NCI-H1436 (cell line): ENCODE measurements around the gene CDC42SE2.

Source experiments
- DNase-seq: peaks from one replicate; lab custom pipeline; 2025; lab: John Stamatoyannopoulos, UW

Gene CDC42SE2, protein sequence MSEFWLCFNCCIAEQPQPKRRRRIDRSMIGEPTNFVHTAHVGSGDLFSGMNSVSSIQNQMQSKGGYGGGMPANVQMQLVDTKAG

DNA sequence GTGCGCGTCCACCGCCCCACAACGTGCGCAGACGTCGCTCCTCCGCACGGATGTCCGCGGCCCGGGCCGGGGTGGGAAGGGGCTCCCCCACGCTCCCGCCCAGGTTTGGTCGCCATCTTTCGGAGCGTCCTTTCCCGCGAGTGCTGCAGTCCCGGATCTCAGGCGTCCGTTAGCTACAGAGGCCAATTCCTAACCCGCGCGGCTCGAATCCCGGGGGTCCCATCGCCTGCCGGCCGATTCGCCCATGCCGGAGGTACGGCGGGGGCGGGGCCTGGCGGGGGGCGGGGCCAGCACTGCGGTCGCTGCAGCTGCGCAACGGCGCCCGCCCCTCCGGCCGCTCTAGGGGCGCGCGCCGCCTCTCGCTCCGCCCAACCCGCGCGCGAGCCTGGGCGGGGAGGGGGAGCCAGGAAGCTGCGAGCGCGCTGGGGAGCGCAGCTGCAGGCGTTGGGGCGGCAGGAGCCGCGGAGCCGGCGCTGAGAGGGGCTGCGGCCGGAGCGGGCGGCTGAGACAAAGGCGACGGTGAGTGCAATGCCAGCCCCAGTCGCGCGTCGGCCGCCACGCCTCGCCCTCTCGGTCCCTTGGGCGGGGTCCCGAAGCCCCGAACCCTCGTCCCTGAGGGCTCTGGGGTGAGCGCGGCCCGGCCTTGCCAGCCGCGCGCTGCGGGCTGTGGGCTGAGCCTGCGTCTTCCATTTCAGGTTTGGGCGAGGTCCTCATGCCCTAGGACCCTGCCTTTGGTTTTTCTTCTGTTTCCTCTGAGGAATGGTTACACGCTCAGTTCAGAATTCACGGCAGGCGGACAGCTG lies at the start of gene CDC42SE2:
CDC42SE2 (plus strand) TSS at position 406 of the 803 bp plus-strand sequence. CDS start 95,441 bp downstream, outside the sequence.
- DNase-seq: peak; percentile 91

DNA sequence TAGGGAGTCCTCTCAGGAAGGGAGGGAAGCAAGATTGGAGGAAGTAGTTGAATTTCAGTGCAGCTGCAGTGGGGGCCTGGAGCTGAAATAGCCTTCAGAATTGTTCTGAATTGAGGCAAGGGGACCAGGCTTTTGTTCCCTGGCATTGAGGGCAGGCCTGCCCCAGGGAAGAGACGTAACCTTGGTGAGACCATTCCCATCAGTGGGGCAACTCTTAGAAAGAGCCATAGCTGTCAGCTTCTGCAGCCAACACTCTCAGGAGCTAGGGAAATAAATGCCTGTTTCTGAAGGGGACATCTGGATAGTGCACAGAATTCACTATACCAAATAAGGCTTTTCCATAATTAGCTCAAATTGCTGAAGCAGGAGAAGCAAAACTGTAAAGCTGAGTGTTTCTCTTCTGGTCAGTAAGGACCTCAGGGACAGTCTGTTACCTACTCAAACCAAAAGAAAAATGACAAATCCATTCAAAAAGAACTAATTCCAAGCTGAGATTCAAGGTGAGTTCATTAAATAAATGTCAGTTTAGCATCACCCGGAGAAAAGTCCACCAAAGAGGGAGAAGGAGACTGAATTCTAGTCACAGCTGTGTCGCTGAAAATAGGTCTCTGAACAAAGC lies 49.1 kb upstream of the CDC42SE2 start:
- DNase-seq: no peak

DNA sequence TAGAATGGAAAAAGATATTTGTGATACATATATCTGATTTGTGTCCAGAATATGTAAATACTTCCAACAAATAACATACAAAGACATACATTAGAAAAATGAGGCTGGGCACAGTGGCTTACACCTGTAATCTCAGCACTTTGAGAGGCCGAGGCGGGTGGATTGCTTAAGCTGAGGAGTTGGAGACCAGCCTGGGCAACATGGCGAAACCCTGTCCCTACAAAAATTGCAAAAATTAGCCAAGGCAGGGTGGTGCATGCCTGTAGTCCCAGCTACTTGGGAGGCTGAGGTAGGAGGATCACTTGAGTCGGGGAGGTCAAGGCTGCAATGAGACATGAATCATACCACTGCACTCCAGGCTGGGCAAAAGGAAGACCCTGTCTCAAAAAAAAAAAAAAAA lies 46.1 kb upstream of the CDC42SE2 start:
- DNase-seq: no peak

DNA sequence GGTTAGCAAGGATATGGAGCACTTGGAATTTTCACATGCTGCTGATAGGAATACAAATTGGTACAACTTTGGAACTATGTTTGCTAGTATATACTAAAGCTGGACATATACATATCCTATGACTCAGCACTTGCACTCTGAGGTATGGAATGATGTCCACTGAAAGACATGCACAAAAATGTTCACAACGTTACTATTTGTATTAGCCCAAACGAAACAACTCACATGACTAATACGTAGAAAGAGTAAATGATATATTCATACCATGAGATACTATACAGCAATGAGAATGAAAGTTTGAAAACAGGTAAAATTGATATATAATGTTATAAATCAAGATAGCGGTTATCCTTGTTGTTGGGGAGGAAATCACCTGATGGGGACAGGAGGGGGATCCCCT lies 45.5 kb upstream of the CDC42SE2 start:
- DNase-seq: no peak

DNA sequence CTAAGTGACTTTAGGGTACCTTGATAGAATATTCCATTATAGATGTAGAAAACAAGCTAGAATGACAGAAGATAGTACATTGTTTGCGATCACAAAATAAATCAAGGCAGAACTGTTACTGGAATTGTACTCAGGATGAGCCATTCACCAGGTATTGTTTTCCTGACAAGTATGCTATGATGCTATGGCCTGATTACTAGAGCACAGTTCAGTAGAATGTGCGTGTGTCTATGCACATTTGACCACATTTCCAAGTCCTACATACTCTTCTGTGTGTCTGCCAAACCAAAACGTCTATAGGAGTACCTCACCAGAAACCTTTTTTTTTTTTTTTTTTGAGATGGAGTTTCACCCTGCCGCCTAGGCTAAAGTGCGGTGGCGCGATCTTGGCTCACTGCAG lies 43.3 kb upstream of the CDC42SE2 start:
- DNase-seq: no peak

DNA sequence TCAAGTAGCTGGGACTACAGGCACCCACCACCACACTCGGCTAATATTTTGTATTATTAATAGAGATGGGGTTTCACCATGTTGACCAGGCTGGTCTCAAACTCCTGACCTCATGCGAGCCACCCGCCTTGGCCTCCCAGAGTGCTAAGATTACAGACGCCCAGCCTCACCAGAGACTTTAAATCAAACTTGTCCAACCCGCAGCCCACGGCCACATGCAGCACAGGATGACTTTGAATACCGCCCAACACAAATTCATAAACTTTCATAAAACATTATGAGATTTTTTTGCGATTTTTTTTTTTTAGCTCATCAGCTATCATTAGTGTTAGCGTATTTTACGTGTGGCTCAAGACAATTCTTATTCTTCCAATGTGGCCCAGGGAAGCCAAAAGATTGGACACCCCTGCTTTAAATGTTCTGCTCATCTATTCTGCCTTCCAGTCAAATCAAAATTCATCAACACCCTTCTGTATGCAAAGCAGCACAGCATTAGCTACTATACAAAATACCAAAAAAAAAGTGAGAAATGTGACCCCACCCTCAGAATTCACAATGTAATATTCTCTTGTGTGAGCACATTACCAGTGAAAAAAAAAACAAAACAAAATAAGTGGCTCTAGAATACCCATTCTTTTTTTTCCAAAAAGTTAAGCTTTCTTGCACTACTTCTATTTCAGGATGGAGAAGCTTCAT lies 42.7 kb upstream of the CDC42SE2 start:
- no peak for DNase-seq

DNA sequence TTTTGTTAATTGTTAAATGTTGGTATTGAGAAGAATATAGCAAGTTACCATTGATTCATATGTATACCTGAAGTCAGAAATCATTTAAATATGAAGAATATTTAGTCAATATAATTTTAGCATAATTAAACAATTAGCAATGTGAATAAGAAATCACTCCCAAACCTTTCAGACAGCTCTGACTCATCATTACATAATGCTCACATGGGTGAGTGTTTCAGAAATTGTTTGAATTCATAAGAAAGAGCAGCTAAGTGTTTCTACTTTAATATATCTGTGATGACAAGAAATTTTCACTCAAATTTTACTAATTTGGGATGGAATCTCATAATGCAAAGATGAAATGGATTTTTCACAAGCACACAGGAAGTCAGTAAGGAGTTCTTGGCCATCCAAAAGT lies 42.0 kb upstream of the CDC42SE2 start:
- DNase-seq: no peak

DNA sequence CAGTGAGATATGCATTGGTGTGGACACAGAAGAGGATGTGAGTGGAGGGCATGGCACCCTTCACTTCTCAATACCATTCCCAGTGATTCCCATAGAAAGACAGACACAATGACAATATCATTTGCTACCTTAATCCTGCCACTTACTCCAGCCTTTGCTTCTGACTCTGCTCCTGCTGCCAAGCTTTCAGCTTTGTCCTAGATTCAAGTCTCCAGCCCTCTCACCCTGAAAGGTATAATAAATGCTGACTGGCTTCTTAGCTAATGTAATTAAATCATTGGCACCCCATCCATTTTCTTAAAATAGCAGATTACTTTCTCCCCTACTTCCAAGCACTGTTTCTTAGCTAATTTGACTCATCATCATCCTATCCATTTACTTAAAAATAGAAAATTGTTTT lies 41.1 kb upstream of the CDC42SE2 start:
- no peak for DNase-seq

DNA sequence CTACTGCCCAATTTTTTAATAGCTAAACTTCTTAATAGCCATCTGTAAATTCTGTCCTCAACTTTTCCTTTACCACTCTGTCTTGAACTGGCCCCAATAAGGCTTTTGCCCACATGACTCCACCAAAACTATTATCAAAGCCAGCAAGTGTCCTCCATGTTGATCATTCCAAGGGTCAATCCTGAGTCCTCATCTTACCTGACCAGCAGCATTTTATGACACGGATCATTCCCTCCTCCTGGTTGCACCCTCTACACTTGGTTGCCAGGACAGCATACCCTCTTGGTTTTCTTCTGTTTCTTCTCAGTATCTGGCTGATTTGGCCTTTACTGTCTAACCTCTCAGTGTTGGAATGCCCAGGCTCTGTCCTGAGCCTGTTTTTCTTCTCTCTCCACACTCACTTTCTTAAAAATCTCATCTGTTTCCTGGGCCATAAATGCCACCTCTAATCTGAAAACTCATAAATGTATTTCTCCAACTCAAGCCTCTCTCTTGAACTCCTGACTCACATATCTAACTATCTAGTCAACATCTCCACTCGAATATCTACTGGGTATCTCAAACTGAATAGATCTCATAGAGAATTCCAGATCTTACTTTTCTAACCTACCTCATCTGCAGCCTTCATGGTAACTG lies 40.0 kb upstream of the CDC42SE2 start:
- no peak for DNase-seq

DNA sequence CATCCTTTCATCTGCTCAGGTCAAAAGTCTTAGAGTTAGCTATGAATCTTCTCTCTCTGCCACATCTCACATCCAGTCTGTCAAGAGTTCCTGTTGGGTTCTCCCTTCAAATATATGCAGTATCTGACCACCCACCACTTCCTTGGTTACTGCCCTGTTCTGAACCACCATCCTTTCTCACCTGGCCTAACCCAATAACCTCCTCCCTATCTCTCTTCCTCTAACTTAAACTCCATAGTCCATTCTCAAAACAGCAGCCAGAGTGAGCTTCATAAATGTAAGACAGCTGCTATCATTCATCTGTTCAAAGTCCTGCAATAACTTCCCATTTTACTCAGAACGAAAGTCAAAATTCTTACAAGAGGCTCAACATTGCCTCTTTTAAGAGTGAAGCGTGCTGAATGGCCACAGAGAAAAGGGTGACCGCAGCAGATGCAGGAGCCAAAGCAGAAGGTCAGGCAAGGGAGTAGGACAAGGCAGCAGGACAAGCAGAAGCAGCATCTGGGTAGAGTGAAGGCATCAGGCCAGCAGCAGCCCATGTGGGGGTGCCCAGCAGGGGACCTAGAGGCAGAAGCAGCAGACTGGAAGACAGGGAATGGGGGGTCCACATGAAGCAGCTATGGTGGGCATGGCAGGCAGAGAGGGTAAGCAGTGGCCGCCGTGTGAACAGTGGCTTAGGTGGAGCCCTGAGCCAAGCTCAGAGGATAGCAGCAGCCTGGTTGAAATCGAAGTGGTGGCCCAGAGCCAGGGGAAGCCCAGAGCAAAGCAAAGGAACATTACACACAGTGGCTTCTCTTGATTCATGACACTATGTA lies 39.3 kb upstream of the CDC42SE2 start:
- DNase-seq: no peak

DNA sequence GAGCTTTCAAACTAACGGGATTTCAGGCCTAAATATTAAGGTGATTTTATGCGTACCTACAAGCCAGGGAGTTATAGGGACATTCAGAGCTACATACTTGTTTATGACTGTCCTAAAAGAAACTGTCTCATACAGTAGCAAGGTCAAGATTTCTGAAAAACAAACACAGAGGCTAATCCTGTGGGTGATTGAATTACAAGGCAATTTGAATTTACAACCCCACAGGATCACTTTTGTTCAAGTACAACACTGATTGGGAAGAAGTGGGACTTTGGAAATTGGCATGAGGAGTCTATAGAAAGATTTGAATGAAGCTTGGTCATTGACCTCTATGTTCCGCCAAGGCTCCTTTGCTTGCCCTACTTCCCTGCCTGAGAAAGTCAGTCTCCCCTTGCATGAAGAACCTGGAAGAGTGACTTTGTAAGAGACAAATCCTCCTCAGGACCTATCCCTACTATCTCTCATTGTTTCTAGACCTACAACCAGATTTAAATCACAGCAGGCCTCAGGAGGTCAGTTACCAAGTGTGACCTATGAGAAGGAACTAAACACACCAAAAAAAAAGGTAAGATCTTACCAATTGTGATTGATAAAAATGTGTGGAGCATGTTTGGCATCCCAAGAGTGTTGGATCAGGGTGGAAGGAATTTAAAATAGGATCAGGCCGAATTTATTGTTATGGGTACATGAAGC lies 38.4 kb upstream of the CDC42SE2 start:
- no peak for DNase-seq

DNA sequence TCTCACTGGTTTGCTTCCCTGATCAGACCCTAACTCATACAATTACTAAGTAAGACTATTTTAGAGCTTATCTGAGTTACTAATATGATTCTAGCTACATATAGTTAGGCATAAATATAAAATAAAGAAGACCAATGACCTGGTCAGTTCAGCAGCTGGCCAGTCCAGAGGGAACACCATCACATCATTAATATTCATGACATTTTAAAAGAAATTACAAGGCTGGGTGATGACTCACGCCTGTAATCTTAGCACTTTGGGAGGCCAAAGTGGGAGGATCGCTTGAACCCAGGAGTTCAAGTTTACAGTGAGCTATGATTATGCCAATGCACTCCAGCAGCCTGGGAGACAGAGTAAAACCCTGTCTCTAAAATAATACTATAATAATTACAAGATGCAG lies 37.0 kb upstream of the CDC42SE2 start:
- no peak for DNase-seq

DNA sequence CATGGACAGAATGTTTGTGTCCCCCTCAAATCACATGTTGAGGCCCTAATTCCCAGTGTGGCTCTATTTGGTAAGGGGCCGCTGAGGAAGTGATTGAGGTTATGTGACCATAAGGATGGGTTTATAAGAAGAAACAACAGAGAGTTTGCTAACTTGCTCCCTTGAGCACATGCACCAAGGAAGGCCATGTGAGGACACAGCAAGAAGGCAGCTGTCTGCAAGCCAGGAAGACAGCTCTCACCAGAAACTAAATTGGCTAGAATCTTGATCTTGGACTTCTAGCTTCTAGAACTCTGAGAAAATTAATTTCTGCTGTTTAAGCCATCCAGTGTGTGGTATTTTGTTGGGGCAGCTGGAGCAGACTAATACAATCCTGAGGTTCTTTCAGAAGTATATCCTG lies 35.2 kb upstream of the CDC42SE2 start:
- DNase-seq: no peak

DNA sequence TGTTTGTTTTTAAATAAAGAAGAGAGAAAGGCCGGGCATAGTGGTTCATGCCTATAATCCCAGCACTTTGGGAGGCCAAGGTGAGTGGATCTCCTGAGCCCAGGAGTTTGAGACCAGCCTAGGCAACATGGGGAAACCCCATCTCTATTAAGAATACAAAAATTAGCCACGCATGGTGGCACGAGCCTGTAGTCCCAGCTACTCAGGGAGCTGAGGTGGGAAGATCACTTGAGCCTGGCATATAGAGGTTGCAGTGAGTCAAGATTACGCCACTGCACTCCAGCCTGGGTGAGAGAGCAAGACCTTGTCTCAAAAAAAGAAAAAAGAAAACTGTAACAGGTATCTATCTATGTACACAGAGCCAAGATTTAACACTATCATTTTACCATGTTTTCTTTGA lies 34.2 kb upstream of the CDC42SE2 start:
- no peak for DNase-seq

DNA sequence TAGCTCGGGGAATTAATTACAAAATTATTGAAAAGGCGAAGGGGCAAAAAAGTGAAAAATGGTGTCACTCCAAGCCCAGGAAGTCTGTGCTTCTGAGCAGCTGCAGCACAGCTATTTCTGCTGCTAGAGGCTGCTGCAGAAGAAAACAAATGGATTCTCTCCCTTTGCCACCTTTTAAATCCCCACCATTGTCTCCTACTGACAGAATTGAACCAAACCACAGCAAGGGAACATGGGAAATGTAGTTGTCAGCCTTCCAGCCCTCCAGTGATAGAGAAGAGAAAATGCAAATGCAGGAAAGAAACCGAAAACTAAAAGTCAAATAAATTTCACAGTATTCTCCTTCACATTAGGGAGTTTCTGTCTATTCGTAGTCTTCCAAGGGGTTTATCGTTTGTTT lies 33.4 kb upstream of the CDC42SE2 start:
- DNase-seq: no peak

DNA sequence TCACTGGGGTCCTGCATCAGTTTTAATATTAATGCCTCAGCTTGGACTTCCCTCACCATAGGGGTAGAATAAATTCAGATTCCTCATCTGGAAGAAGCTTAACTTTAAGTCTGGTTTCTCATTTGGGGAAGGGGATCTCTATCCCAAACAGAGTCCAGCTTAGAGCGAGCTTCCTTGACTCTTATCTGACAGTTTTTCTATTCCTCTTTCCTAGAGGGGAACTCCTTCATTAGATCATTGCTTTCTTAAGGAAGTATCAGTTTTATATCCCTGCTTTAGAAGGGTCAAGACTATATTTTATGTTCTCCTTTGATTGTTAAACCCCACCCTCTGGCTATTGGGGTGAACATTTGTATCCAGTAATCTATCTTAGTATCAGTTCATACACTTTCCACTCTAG lies 24.2 kb upstream of the CDC42SE2 start:
- DNase-seq: no peak

DNA sequence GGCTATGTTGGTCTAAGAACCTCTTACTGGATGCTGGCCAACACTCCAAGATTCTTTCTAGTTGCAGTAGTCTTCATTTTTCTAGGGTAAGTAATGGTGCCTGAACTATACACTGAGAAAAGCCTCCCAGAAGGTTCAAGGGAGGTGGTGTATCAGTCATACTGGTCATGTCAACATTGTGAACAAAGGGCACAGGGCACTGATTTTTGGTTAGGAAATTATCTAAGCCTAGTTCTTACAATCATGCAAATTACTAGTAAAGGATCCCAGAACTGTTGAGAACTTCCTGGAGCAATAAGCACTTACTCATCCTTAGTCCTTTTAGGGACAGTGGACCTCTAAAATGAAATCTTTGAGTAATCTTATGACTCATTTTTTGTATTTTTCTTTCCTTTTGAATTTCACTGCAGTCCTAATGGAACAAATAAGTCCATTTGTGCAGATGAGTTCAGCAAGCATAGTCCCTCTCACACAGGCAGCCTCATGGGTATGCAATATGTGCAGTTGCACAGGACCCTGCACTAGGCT lies 21.1 kb upstream of the CDC42SE2 start:
- no peak for DNase-seq

DNA sequence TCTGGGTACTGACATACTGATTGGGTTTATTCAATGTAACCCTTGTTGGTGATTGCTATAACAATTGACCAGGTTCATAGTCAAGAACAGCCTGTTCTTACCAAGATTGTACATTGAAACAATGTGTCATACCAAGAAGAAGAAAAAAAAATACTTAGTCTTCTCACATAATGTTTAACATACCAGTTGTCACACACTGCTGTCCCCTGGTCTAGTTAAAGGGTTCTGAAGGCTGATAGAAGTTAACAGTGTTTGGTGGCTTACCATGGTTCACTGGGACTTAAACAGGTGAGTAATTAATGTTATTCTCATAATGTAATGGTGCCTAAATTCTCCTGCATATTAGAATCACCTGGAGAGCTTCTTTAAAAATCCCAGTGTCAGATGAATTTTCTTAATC lies 18.5 kb upstream of the CDC42SE2 start:
- no peak for DNase-seq

DNA sequence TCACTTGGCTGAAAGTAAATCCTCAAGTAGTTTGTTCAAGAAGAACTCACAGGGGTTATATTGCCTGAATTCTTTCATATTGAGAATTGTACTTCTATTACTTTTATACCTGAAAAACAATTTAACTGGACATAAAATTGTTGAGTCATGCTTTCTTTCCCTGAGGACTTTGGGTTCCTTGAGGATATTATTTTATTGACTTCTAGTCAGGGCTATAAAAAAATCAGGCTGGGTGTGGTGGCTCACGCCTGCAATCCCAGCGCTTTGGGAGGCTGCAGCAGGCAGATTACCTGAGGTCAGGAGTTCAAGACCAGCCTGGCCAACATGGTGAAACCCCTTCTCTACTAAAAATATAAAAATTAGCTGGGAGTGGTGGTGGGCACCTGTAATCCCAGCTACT lies 17.9 kb upstream of the CDC42SE2 start:
- no peak for DNase-seq

DNA sequence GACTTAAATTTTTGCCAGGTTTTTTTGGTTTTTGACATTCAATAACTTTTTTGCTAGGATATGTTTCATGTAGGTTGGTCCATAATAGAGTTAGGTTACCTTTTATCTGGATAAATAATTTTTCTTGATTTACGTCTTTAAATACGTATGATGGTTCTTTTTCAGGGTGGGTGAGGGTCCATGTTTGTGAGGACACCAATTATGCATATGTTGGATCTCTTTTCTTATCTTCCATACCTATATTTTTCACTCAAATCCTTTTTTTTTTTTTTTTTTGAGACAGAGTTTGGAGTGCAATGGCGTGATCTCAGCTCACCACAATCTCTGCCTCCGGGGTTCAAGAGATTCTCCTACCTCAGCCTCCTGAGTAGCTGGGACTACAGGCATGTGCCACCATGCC lies 17.3 kb upstream of the CDC42SE2 start:
- DNase-seq: no peak
